ENCODE measurements around the gene DCC.

GRCh38 chr18:53254265-53254664 is 914.3 kb downstream of the DCC start:
- no peak for TF ChIP-seq CTCF (IDR thresholded peaks at IDR 0.05 in 8 of 11, conservative IDR thresholded peaks at IDR 0.05 in 3 of 11)
- no peak for TF ChIP-seq POLR2A (IDR thresholded peaks at IDR 0.05)
- no peak for TF ChIP-seq POLR2AphosphoS5 (IDR thresholded peaks at IDR 0.05)

Measured in spleen (tissue), 7 donors.